GM18873 (cell line): ENCODE data around the gene FBXO36.
A peak's percentile ranks its signal among the peaks of the same experiment; 100 is the strongest.
"Not testable (repeated sequence)": the region's sequence is repeated elsewhere in the genome, so short reads cannot be mapped to it uniquely, and the experiment has no call there.

Experiments used
- ATAC-seq: cut with Tn5 transposase; IDR thresholded peaks from one replicate; pipeline ENCODE4 v1.9.1; 2021; ENCODE audit warnings: mild to moderate bottlenecking, moderate library complexity, moderate number of reproducible peaks; ENCODE audit not compliant: unreplicated experiment, low FRiP score

FBXO36 gene, protein sequence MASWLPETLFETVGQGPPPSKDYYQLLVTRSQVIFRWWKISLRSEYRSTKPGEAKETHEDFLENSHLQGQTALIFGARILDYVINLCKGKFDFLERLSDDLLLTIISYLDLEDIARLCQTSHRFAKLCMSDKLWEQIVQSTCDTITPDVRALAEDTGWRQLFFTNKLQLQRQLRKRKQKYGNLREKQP

DNA sequence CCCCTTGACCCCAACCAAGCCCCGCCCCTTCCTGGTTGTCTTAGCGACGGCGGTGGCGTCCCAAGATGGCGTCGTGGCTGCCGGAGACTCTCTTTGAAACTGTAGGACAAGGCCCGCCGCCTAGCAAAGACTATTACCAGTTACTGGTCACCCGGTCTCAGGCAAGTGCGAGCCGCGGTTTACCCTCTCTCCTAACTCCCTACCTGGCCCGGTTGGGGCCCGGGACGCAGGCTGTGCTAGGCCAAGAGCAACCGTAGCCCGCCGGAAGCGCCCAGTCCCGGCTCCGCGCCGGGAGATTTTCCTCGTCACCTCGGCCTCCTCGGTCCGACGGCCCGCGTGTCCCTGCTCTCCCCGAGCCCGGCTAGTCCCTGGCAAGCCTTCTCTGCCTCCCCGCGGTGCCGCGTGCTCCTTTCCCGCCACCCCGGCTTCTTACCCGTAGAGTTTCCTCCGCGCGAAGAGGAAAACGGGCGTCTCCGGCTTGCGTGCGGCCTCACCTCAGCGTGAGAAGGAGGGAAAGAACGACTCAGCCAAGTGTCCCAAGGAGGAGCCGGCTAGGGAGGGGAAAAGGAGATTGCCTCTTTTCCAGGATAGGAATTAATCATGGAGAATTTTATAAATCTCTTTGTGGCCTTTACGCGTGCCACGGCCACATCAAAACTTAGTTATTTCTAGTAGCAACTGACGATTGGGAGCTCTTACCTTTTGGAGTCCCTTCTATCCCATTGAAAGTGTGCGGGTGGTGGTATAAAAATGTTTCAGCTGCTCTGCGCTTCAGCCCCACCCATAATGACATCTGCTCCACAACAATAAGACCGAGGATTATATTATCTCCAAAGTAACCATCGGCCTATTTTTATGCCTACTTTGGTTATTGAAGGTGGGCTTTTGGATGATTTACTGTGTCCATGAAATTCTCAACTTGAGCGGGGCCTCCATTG lies at the start of gene FBXO36:
Gene FBXO36, plus strand, starts transcription at position 55 of the 938 bp plus-strand sequence. Its CDS starts 11 bp downstream, at position 66.
- ATAC-seq = peak; percentile 58

DNA sequence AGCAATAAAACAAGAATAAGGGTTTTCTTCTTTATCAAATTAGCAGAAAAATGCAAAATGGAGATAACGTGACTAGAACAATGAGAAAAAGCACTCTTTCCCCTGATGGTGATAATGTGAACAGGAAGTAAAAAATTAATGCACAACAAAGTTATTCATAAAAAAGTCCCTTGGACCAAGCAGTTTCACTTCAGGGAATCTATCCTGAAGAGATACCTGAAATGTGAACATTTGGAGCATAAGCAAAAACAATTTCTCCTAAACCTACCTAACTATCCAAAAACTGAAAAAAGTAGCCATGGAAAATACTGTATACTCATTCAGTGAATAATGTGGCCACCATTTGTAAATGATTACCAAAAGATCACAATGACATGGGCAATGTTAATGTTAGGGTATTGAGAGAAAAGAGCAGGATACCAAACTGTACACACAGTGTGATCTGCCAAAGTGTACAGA lies 49.2 kb upstream of the FBXO36 start:
- ATAC-seq = peak; percentile 87

DNA sequence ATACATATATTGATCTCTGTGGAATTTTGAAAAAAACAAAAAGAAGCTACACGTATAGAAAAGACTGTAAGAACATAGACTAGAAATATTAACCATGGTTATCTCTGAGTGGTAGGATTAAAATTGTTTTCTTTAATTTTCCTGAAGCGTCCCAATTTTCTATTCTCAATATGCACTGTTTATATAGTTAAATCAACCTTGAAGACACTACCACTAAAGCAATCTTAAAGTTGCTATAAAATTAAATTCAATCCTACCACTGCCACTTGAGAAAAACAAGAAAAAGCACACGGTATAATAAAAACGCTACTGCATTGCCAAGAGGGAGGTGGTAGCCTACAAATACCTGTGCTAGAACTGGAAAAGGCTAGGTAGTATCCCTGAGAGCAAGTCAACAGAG lies 47.7 kb upstream of the FBXO36 start:
- ATAC-seq = no peak

DNA sequence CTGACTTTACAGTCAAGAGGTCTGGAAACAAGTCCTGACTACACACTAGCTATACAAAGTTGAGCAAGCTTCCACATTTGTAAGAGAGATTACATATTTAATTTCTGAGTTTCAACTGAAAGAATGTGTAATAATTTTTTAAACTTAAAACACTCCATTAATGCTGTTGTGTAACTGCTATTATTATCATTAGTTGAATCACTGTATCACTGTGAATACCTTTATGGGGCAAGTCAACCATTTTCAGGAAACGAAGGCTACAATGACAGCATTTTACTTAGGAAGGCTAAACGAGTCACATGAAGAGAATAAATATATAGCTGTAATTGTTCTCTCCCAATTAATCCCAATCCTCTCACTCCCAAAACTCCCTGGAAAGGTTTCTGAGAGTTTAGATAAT lies 46.8 kb upstream of the FBXO36 start:
- ATAC-seq = no peak

DNA sequence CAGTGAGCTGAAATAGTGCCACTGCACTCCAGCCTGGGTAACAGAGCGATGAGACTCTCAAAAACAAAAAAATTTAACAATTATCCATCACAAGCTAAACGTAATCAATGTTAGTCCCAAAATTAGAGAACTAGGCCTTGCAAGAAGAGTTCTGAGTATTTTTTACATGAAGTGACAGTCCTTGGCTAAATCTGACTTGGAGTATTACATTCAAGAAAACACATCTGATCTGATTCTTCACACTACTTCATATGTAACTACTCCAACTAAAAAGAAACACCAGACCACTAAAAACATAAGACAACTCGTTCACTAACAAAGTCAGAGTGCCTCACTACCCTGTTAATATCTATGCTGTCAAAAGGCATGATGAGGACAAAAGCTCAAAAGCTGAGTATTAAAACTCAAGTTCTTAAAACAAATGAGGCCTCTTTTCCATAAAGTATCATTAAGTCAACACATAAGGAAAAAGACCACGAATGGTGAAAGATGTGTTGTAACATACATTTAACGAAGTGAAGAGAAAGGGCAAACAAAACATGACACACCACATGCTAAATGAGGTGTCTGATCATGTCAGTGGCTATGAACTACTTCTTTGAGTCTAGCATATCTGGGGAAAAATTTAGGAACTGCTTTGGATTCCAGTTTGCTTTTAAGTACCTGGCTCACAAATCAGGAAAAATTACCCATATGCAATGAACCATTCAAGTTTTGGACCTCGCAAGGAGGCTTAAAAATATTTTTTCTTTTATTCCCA lies 42.9 kb upstream of the FBXO36 start:
- no peak for ATAC-seq

DNA sequence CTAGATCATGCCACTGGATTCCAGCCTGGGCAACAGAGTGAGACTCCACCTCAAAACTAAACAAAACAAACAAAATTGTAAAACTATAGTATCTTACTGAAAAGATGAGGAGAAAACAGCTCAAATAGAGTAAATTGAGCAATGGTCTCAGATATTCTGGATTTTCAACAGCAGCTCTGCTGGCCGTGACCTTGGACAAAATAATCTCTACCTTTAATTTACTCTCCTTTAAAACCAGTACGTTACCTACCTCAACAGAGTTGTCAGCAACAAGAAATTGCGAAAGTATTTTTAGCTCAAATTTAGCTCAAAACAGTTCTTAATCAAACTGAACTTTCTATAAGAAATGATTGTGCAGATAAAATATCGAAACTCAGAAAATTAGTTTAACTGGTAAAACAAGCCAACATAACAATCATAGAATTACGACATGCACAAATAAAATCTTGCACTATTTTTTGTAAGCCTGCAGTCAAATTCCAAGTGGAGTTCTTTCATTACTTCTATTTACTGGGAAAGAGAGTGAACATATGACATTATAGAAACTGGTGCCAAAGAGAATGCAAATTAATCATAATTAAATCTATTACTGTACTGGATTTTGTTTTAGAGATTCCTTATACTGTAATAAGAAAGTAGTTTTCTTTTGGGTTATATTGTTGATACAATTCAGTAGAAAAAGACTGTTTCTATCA lies 41.3 kb upstream of the FBXO36 start:
- ATAC-seq = no peak

DNA sequence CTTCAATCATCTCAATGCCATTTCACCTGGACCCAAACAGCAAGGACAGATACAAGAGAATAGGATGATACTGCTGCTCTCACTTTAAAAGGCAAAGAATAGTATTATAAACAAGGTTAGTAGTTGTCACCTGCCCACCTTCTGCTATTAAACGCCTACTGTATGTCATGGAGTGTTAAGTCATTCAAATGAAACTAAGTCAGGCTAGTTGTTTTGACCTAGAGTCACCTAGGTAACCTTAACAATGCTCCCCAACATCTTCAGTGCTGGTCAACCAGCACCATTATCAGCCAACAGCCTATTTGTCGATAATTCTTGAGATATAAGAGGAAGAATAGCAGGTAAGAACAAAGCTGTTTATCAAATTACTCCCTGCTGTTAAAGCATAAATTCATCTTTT lies 39.7 kb upstream of the FBXO36 start:
- ATAC-seq = no peak

DNA sequence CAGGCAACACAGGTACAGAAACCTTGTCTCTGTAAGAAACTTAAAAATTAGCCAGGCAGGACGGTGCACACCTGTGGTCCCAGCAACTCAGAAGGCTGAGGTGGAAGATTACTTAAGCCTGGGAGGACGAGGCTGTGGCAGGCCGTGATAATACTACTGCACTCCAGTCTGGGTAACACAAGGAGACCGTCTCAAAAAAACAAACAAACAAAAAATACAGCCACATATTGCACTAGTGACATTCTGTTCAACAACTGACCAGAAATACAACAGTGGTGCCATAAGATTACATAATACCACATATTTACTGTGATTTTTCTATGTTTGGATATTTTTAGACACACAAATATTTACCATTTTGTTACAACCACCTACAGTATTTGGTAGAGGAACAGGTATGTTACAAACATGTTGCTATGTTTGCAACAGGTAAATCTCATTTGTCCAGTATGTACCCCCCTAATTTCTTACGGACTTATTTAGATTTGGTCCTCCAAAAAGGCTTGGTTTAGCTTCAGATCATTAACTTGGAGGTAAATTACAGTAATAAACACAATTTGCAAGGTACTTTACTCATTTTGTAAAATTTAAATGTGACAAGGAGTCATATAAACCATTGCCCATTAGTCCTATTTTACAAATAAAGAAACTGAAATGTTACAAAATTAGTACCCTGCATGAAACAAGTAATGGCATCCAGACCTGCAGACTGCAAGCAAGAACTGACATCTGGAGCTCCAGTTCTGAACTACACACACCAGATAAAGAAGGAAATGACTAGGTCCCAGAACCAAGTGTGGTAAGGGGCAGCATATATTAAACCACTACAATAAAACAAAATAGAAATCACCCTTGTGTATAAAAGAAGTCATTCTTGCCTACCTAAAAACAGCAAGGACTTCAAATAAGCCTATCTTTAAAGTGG lies 37.3 kb upstream of the FBXO36 start:
- peak; percentile 72 for ATAC-seq

DNA sequence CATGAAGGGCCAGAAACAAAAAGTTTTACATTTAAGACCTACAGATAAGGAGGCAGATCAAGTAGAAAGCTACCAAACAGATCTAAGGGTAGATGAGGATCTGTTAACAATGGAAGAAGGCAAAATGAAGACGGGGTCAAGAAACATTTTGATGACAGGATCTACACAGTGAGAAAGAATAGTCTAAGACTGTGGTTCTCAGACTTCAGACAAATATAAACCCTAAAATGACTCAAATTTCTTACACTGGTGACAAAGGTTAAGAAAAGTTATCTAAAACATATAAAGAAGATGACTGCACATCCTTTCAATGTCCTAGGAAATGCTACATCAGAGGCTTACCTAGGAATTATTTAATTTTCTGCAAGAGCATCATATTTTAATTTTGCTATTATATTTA lies 34.9 kb upstream of the FBXO36 start:
- ATAC-seq = no peak

DNA sequence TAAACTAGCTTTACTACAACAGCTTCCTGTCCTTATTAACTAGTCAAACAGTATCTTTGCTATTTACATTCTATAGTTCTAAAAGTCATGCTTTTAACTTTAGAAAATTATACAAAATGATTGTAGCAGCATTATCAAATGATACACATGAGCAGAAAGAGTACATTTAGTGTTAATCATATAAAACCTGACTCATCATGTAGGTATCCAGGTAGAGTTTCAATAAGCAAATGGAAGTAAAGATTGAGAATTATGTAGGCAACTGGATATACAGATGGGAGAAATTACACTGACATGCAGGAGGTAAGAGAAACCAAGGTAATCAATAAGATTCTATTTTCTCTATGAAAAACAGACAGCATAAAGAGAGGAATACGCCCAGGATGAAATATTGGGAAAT lies 34.3 kb upstream of the FBXO36 start:
- no peak for ATAC-seq

DNA sequence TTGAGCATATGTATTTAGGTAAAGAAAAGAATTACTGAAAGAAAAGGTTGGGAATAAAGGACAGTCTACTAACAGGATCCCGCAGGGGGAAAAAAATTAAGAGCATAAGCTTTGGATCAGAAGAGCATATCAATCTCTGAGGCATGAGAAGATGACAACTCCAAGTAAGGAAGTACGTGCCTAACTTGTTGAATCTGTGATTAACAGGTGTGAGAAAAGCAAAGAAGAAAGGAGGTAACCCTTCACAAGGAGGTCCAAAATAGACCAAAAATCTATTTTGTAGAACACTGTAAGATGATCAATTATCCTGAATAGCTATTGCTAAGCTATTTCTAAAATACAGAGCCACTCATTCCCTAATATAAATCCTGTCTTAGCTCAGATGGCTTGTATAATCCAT lies 33.3 kb upstream of the FBXO36 start:
- no peak for ATAC-seq

DNA sequence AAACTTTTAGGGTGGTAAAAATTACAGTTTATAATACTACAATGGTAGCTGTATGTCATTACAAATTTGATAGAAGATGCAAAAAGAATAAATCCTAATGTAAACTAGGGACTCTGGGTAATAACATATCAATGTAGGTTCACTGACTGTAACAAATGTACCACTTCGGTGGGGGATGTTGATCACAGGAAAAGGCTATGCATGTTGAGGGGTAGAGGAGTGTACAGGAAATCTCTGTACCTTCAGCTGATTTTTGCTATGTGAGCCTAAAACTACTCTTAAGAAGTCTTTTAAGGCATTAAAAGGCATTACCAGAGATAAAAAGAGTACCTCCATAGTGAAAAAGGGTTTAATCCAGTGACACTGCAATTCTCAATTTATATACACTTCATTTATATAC lies 25.4 kb upstream of the FBXO36 start:
- ATAC-seq = no peak

DNA sequence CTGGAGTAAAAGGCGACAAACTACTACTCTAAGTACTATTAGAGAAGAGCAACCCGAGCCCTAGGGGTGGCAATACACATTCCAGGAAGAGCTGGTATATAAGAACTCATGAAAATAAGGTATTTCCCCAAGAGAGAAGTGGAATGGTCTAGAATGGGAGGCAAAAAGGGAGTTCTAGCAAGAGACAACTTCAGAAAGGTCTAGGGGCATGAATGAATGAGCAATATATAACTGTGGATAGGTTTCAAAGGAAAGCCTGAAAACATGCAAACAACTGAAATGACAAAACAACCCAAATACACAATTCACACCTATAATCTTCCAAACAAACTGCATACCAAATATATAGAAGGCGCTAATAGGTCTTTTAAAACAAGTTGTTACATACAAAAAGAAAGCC lies 22.7 kb upstream of the FBXO36 start:
- ATAC-seq = no peak

DNA sequence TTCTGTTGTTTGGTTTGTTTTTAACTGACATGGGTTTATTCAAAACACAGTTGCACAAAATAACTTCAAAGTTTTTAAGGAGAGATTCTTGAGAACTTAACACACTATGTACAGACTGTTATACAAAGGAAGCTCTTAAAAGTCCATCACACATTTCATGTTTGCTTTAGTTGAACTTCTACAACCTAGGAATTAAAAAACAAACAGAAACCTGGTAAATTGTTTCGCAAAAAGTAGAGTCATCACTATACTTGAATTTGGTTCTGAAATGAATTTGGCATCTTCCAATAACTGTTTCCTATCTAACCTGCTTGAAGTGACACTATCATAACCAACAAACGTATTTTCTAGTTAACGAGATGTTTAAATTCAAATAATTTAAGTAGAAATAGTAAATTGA lies 22.3 kb upstream of the FBXO36 start:
- no peak for ATAC-seq

DNA sequence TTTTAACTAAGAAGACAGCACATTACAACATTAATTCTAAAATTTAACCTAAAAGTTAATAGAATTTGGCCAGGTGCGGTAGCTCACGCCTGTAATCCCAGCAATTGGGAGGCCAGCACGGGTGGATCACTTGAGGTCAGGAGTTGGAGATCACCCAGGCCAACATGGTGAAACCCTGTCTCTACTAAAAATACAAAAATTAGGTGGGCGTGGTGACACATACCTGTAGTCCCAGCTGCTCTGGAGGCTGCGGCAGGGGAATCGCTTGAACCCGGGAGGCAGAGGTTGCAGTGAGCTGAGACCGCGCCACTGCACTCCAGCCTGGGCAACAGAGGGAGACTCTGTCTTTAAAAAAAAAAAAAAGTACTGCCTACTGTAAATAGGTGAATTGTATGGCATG lies 21.8 kb upstream of the FBXO36 start:
- ATAC-seq = not testable (repeated sequence)

DNA sequence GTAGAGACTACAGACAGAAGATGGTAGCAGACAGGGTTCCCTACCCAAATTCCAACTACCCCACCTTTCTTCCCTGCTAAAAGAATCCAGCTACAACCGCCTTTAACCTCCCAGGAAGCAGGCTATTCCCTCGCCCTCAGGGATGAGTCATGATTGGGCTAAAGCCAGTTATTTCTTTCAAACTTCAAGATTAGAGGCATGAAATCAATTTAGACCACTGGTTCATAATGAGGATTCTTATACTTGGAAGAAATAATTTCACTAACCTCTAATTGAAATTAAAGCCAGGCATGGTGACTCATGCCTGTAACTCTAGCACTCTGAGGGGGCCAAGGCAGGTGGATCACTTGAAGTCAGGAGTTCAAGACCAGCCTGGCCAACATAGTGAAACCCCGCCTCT lies 20.5 kb upstream of the FBXO36 start:
- no peak for ATAC-seq

DNA sequence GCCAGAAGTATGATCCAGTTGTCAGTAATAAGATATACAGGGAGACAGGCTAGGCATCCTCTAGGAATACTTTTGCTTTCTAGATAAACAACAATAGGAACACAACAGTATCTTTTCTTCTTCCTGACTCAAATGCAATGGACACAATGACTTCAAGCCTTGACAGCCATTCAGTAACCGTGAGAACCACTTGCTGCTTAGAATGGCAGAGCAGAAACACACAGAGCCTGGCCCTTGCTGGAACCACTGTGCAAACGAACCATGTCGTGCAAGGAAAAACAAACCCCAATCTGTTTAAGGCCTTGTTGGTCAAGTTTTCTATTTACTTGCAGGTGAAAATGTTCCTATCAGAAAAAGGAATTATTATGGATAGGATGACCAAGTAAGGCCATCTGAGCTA lies 19.3 kb upstream of the FBXO36 start:
- ATAC-seq = no peak

DNA sequence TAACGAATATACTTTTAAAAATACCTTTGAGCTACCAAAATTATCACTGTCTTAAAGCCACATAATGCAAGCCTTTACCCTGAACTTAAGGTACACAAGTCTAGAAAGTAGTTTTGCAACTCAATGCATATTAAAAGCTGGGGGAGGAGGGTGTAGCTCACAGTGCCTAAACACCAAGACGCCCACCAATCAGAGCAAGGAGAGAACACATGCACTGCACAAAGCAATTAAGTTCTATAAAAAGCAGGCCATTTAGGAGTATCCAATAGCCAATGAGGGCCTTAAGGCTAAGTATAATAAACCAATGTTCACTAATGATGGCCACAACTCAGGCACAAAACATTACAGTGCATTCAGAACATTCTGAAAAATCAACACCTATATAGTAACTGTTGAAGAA lies 16.7 kb upstream of the FBXO36 start:
- no peak for ATAC-seq

DNA sequence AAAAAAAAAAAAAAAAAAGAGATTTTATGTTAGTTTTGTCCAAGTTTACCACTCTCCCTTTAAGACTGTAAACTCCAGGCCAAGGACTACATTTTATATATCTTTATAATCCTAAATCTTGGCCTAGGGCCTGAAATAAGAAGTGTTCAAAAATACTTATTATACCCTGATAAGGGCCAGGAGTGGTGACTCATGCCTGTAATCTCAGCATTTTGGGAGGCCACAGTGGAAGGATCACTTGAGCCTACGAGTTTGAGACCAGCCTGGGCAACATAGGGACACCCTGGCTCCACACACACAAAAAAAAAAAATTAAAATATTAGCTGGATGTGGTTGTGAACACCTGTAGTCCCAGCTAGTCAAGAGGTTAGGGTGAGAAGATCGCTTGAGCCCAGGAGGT lies 13.2 kb upstream of the FBXO36 start:
- no peak for ATAC-seq
